Measurements from ENCODE around the gene ASGR1.
"Not testable (repeated sequence)": the region's sequence is repeated elsewhere in the genome, so short reads cannot be mapped to it uniquely, and the experiment has no call there.

The ASGR1 gene

GRCh38 chr17:7128160-7128559, 51.0 kb downstream of the ASGR1 start (continued):
- TF ChIP-seq TCF4 (CRISPR knock-in tag; IDR thresholded peaks at IDR 0.05; ENCODE audit: borderline replicate concordance) (no peak), ISL1 (CRISPR knock-in tag; IDR thresholded peaks at IDR 0.05) (no peak)

GRCh38 chr17:7127501-7127900, 51.7 kb downstream of the ASGR1 start:
- not testable (repeated sequence) for ATAC-seq

- ATAC-seq: not testable (repeated sequence)
Measured at GRCh38 chr17:7126386-7126785, 52.8 kb downstream of the ASGR1 start.

- no peak for ATAC-seq
- TF ChIP-seq RARB (CRISPR knock-in tag; IDR thresholded peaks at IDR 0.05): no peak
- TF ChIP-seq ZNF8 (CRISPR knock-in tag; IDR thresholded peaks at IDR 0.05): no peak
- no peak for TF ChIP-seq ZFP3 (CRISPR knock-in tag; IDR thresholded peaks at IDR 0.05)
- TF ChIP-seq TSHZ2 (CRISPR knock-in tag; IDR thresholded peaks at IDR 0.05): no peak
- no peak for TF ChIP-seq PPARA (CRISPR knock-in tag; IDR thresholded peaks at IDR 0.05; ENCODE audit: borderline replicate concordance)
- TF ChIP-seq ZNF70 (CRISPR knock-in tag; IDR thresholded peaks at IDR 0.05): no peak
- no peak for TF ChIP-seq CSDC2 (CRISPR knock-in tag; IDR thresholded peaks at IDR 0.05)
- no peak for TF ChIP-seq SNAI2 (CRISPR knock-in tag; IDR thresholded peaks at IDR 0.05)
- no peak for TF ChIP-seq CSRNP3 (CRISPR knock-in tag; IDR thresholded peaks at IDR 0.05)
- no peak for TF ChIP-seq TCF4 (CRISPR knock-in tag; IDR thresholded peaks at IDR 0.05; ENCODE audit: borderline replicate concordance)
- TF ChIP-seq POU6F1 (CRISPR knock-in tag; IDR thresholded peaks at IDR 0.05; ENCODE audit: borderline replicate concordance, low read depth): no peak
- TF ChIP-seq ESRRG (CRISPR knock-in tag; IDR thresholded peaks at IDR 0.05): no peak
Measured at GRCh38 chr17:7124923-7125322, 54.2 kb downstream of the ASGR1 start.

DNA sequence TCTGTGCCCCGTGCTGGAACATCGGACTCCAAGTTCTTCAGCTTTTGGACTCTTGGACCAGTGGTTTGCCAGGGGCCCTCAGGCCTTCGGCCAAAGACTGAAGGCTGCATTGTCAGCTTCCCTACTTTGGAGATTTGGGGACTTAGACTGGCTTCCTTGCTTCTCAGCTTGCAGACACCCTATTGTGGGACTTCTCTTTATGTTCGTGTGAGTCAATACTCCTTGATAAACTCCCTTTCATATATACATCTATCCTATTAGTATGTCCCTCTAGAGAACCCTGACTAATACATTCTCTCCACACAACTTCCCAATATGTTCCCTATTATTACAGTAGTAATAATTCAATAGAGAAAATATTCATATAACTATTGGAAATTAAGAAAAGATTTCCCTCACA, 55.3 kb downstream of the ASGR1 start:
- TF ChIP-seq ZC3H10 (CRISPR knock-in tag; IDR thresholded peaks at IDR 0.05) (no peak), ZNF8 (CRISPR knock-in tag; IDR thresholded peaks at IDR 0.05) (no peak), CSRNP3 (CRISPR knock-in tag; IDR thresholded peaks at IDR 0.05) (no peak), ZFP3 (CRISPR knock-in tag; IDR thresholded peaks at IDR 0.05) (no peak), PPARA (CRISPR knock-in tag; IDR thresholded peaks at IDR 0.05; ENCODE audit: borderline replicate concordance) (no peak), POU6F1 (CRISPR knock-in tag; IDR thresholded peaks at IDR 0.05; ENCODE audit: borderline replicate concordance, low read depth) (no peak), CSDC2 (CRISPR knock-in tag; IDR thresholded peaks at IDR 0.05) (no peak), GLIS3 (CRISPR knock-in tag; IDR thresholded peaks at IDR 0.05) (no peak), RARB (CRISPR knock-in tag; IDR thresholded peaks at IDR 0.05) (no peak)
- ATAC-seq: no peak
